B cell (primary cell): ENCODE data around the gene HIC1. TPM values are rescaled to one million over a fixed set of nuclear protein-coding genes. Genes with fewer than 3 reads are reported as not detected.
A peak's percentile ranks its signal among the peaks of the same experiment; 100 is the strongest.

ENCODE experiments used
- ATAC-seq: fragments of 200-7000 bp; cut with Tn5 transposase; one replicate; pipeline ENCODE4 v1.10.0; 2021; ENCODE audit warnings: low read depth, mild to moderate bottlenecking, moderate number of reproducible peaks, moderate library complexity
- CTCF ChIA-PET: fragments of 350-600 bp; sonication (Branson Sonifier 250); formaldehyde crosslinking; loops from one replicate; lab custom pipeline; 2021; ENCODE audit warnings: antibody characterized with exemption, inconsistent platforms; lab: Charles Lee
- POLR2A ChIA-PET: fragments of 350-600 bp; sonication (Branson Sonifier 250); formaldehyde crosslinking; loops from one replicate; lab custom pipeline; 2021; ENCODE audit warnings: antibody characterized with exemption; lab: Charles Lee
- DNase-seq: peaks from one replicate; pipeline ENCODE4 v3.0.0; 2013
- H2AFZ ChIP-seq: 2 replicates; pipeline ENCODE4 v1.6.1; 2012; ENCODE audit warnings: mild to moderate bottlenecking, low read depth, low read length; ENCODE audit not compliant: insufficient read depth, poor library complexity, severe bottlenecking
- H3K27ac ChIP-seq, 2 donors: 1 replicate in 1 of 2; 2 replicates in 1 of 2; pipeline ENCODE4 v1.5.1; 2012 to 2013; ENCODE audit warnings: low read length in 2 of 2, mild to moderate bottlenecking in 2 of 2, moderate library complexity in 1 of 2
- H3K27me3 ChIP-seq, 4 experiments: fragments of 200-600 bp in 1 of 4; sonication (generic) in 1 of 4; replicated peaks in 1 of 4; 1 replicate in 2 of 4; 2 replicates in 2 of 4; pipeline versions ENCODE4 v1.6.1 to v1.7.0; 2013 to 2016; ENCODE audit warnings: low read length in 3 of 4, mild to moderate bottlenecking in 2 of 4, mixed read lengths in 1 of 4, moderate library complexity in 1 of 4; ENCODE audit not compliant: insufficient read depth in 4 of 4, control insufficient read depth in 3 of 4; ENCODE audit errors: control extremely low read depth in 1 of 4
- H3K36me3 ChIP-seq, 2 experiments: replicated peaks in 1 of 2; 1 replicate in 1 of 2; 2 replicates in 1 of 2; pipeline versions ENCODE4 v1.6.1 to v1.7.1; 2013; ENCODE audit warnings: low read length in 1 of 2; ENCODE audit not compliant: insufficient read depth in 2 of 2, control insufficient read depth in 1 of 2; ENCODE audit errors: control extremely low read depth in 1 of 2, extremely low read depth in 1 of 2
- H3K4me1 ChIP-seq, 2 donors: fragments of 200-600 bp in 1 of 2; sonication (generic) in 1 of 2; 1 replicate in 1 of 2; 2 replicates in 1 of 2; pipeline versions ENCODE4 v1.5.1 to v1.6.1; 2013 to 2017; ENCODE audit warnings: low read length in 2 of 2; ENCODE audit not compliant: control insufficient read depth in 2 of 2, insufficient read depth in 2 of 2
- H3K4me2 ChIP-seq: replicated peaks from 2 replicates; pipeline ENCODE3; 2012; ENCODE audit warnings: mild to moderate bottlenecking, low read depth, low read length; ENCODE audit not compliant: poor library complexity, severe bottlenecking
- H3K4me3 ChIP-seq, 5 experiments: fragments of 200-600 bp in 1 of 5; sonication (generic) in 1 of 5; 1 replicate in 3 of 5; 2 replicates in 2 of 5; pipeline versions ENCODE4 v1.5.1 to v1.7.0; 2011 to 2016; ENCODE audit warnings: low read length in 4 of 5, mild to moderate bottlenecking in 4 of 5, low read depth in 2 of 5, control low read depth in 1 of 5, moderate library complexity in 1 of 5; ENCODE audit not compliant: insufficient read depth in 1 of 5; ENCODE audit errors: control extremely low read depth in 1 of 5, extremely low read depth in 1 of 5
- H3K79me2 ChIP-seq: fragments of 200-600 bp; sonication (generic); one replicate; pipeline ENCODE4 v1.6.0; 2016; ENCODE audit warnings: low read length; ENCODE audit not compliant: control insufficient read depth, insufficient read depth
- H3K9ac ChIP-seq: fragments of 200-600 bp; sonication (generic); 2 replicates; pipeline ENCODE4 v1.6.1; 2017; ENCODE audit warnings: mild to moderate bottlenecking, low read length, moderate library complexity
- H3K9me3 ChIP-seq, 3 donors: one replicate each; pipeline versions ENCODE4 v1.6.1 to v1.7.1; 2013; ENCODE audit warnings: low read length in 2 of 3; ENCODE audit not compliant: control insufficient read depth in 2 of 3, insufficient read depth in 1 of 3; ENCODE audit errors: control extremely low read depth in 1 of 3
- H4K20me1 ChIP-seq: 2 replicates; pipeline ENCODE4 v1.6.0; 2012; ENCODE audit warnings: mild to moderate bottlenecking, low read length; ENCODE audit not compliant: insufficient read depth, control insufficient read depth, poor library complexity, severe bottlenecking
- H3K27ac Mint-ChIP-seq: one replicate; pipeline ENCODE4 v1.8.0; 2021; ENCODE audit warnings: mixed read lengths
- H3K27me3 Mint-ChIP-seq: one replicate; pipeline ENCODE4 v1.8.0; 2021; ENCODE audit warnings: mixed read lengths
- H3K4me1 Mint-ChIP-seq: one replicate; pipeline ENCODE4 v1.8.0; 2021; ENCODE audit warnings: mixed read lengths
- H3K4me3 Mint-ChIP-seq: one replicate; pipeline ENCODE4 v1.8.0; 2021; ENCODE audit warnings: mixed read lengths
- H3K9me3 Mint-ChIP-seq: one replicate; pipeline ENCODE4 v1.8.0; 2022; ENCODE audit warnings: mixed read lengths; ENCODE audit not compliant: insufficient read depth
- EZH2 ChIP-seq: IDR thresholded peaks from 2 replicates; pipeline ENCODE4 v1.6.1; 2012; ENCODE audit warnings: borderline replicate concordance, low read depth, mild to moderate bottlenecking, moderate library complexity, low read length; ENCODE audit not compliant: insufficient read depth, poor library complexity, severe bottlenecking
- WGBS: methylation state at CpG from one replicate; pipeline ENCODE4 v1.1.5; 2013; ENCODE audit warnings: missing lambda C conversion rate; ENCODE audit not compliant: insufficient coverage; 5-methylcytosine and 5-hydroxymethylcytosine counted together
- intact Hi-C: fragments of 100-400 bp; cut with micrococcal nuclease; formaldehyde crosslinking; loops from one replicate; pipeline ENCODE4 v1.10.0; 2022
- polyA plus RNA-seq: library from polyadenylated mRNA; depleted of rRNA; stranded (reverse); fragments of >200 nt; gene quantifications from 2 replicates; pipeline ENCODE4 v1.2.3, GENCODE V29; 2012
- total RNA-seq, 2 donors: library from RNA; stranded (reverse); fragments of 120-200 nt in 1 of 2; gene quantifications; 1 replicate in 1 of 2; 2 replicates in 1 of 2; pipeline versions ENCODE4 v1.2.3 to v1.2.4, GENCODE V29; 2013 to 2022
- TF ChIP-seq, protein P1 (sequence below): fragments of 200-600 bp; IDR thresholded peaks from one replicate; pipeline ENCODE4 v1.8.0; 2022; ENCODE audit warnings: antibody characterized with exemption, mild to moderate bottlenecking

HIC1 gene
- total and polyA plus RNA-seq, 2 donors (not counting 1 experiment from before 2014, with no cell fraction given), result 0.46 to 1.9 TPM

DNA sequence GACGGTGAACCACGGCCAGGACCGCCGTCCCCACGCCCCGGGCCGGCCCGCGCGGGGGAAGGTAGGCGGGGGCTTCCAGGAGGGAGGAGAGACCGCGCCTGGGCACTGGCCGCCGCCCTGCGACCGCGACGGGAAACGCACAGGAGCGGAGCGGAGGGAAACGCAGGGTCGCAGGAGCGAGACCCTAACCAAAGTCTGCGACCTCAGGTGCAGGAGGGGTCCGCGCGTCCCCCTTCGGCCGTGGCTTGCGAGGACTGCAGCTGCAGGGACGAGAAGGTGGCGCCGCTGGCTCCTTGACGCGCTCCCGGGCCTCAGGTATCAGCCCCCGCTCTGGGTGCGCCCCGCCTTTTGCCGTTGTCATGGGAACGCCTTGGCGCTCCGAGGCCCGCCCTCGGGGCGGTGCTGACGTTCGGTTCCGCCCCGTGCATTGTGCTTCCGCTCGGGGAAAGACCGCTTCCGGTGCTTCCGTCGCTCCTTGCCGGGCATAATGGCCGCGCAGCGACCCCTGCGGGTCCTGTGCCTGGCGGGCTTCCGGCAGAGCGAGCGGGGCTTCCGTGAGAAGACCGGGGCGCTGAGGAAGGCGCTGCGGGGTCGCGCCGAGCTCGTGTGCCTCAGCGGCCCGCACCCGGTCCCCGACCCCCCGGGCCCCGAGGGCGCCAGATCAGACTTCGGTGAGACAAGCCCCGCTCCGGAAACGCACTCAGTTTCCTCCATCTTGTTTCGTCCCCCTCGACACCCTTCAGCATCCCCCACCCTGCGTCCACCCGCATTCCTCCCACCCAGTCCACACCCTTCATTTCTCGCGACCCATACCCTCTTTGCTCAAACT, 13.1 kb upstream of the HIC1 start, which contains the start of gene OVCA2:
Gene OVCA2 (plus strand): TSS at position 462 of the 829 bp plus-strand sequence. CDS start 26 bp downstream, at position 488.
- Histone ChIP-seq H4K20me1 (peaks cover 9% of the 10 kb centered on the region), H3K27ac (peak within 1 kb of the TSS; percentile 78 to 94), H3K27me3 (no peaks in the 10 kb centered on the region), H3K36me3 (peaks cover 0 to 31% of the 10 kb centered on the region in 2 experiments), H3K9ac (peak within 1 kb of the TSS; percentile 85), H3K4me3 (peak within 1 kb of the TSS; percentile 69 to 84 (median 81)), H3K4me1 (peaks cover 12 to 15% of the 10 kb centered on the region in 2 donors), H2AFZ (peak within 1 kb of the TSS; percentile 86), H3K79me2 (peaks cover 20% of the 10 kb centered on the region), H3K4me2 (peak within 1 kb of the TSS; percentile 86), H3K9me3 (peaks cover 0 to 4% (median 0%) of the 10 kb centered on the region in 3 donors)
- DNase-seq (peak; percentile 98), ATAC-seq (peak; percentile 92)
- no peak for TF ChIP-seq EZH2
- TF ChIP-seq, protein P1, sequence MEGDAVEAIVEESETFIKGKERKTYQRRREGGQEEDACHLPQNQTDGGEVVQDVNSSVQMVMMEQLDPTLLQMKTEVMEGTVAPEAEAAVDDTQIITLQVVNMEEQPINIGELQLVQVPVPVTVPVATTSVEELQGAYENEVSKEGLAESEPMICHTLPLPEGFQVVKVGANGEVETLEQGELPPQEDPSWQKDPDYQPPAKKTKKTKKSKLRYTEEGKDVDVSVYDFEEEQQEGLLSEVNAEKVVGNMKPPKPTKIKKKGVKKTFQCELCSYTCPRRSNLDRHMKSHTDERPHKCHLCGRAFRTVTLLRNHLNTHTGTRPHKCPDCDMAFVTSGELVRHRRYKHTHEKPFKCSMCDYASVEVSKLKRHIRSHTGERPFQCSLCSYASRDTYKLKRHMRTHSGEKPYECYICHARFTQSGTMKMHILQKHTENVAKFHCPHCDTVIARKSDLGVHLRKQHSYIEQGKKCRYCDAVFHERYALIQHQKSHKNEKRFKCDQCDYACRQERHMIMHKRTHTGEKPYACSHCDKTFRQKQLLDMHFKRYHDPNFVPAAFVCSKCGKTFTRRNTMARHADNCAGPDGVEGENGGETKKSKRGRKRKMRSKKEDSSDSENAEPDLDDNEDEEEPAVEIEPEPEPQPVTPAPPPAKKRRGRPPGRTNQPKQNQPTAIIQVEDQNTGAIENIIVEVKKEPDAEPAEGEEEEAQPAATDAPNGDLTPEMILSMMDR, result peak; percentile 59
- intact Hi-C loops, result loop anchor here (1.0 to 5.0 kb wide), 6 partner anchors 9 to 351 kb away; partner anchors contain the start of genes DPH1 and RTN4RL1
- Mint-ChIP-seq H3K4me3 (peak within 1 kb of the TSS; percentile 91), H3K4me1 (peaks cover 25% of the 10 kb centered on the region), H3K27ac (peak within 1 kb of the TSS; percentile 92), H3K27me3 (no peaks in the 10 kb centered on the region), H3K9me3 (no peaks in the 10 kb centered on the region)
- CTCF ChIA-PET, result interaction anchor here (1.2 to 3.0 kb wide), 3 partner anchors 11 to 203 kb away, joined by 3 to 12 read pairs (median 4); partner anchors contain the start of gene DPH1
- POLR2A ChIA-PET, result interaction anchor here (1.5 kb wide), 1 partner anchor 12 kb away, joined by 9 read pairs; the partner anchor contains the start of gene DPH1
- under 1% methylated on average over 92 of the region's 93 CpGs for WGBS
